OCI-LY3 (cell line): Measurements from ENCODE around the gene HS6ST1.

Experiments used
- H2AFZ ChIP-seq: fragments of 200-600, 300-600 bp; shearing (Covaris generic); 2 replicates; pipeline ENCODE4 v1.6.0; 2014; ENCODE audit warnings: antibody characterized with exemption, low read depth, low read length
- H3K27ac ChIP-seq: fragments of 200-600, 300-600 bp; sonication (generic); 2 replicates; pipeline ENCODE4 v1.5.1; 2014; ENCODE audit warnings: mild to moderate bottlenecking, low read length, moderate library complexity, mixed read lengths
- H3K27me3 ChIP-seq: fragments of 200-600, 300-600 bp; sonication (generic); 2 replicates; pipeline ENCODE4 v1.6.1; 2014; ENCODE audit warnings: low read depth, low read length, mixed read lengths
- H3K36me3 ChIP-seq: fragments of 200-600, 300-600 bp; sonication (generic); replicated peaks from 2 replicates; pipeline ENCODE3; 2014; ENCODE audit warnings: low read depth, low read length, mixed read lengths
- H3K4me1 ChIP-seq: fragments of 300-600, 200-600 bp; sonication (generic); 2 replicates; pipeline ENCODE4 v1.6.1; 2014; ENCODE audit warnings: low read length, mixed read lengths
- H3K4me2 ChIP-seq: fragments of 200-600, 300-600 bp; sonication (generic); 2 replicates; pipeline ENCODE4 v1.6.1; 2014; ENCODE audit warnings: low read length, mixed read lengths
- H3K4me3 ChIP-seq: fragments of 300-600, 200-600 bp; sonication (generic); 2 replicates; pipeline ENCODE4 v1.5.1; 2014; ENCODE audit warnings: antibody characterized with exemption, mild to moderate bottlenecking, low read length, moderate library complexity
- H3K79me2 ChIP-seq: fragments of 300-600, 200-600 bp; shearing (Covaris generic); 2 replicates; pipeline ENCODE4 v1.6.1; 2014; ENCODE audit warnings: mild to moderate bottlenecking, low read length, mixed read lengths
- H3K9ac ChIP-seq: fragments of 300-600, 200-600 bp; shearing (Covaris generic); 2 replicates; pipeline ENCODE4 v1.6.0; 2014; ENCODE audit warnings: mild to moderate bottlenecking, low read length, moderate library complexity
- H3K9me3 ChIP-seq: fragments of 200-600, 300-600 bp; shearing (Covaris generic); 2 replicates; pipeline ENCODE4 v1.6.1; 2014; ENCODE audit warnings: low read length, mixed read lengths; ENCODE audit not compliant: insufficient read depth
- H4K20me1 ChIP-seq: fragments of 200-600, 300-600 bp; sonication (generic); 2 replicates; pipeline ENCODE4 v1.6.1; 2016; ENCODE audit warnings: low read length, mixed read lengths; ENCODE audit not compliant: insufficient read depth
- EZH2phosphoT487 ChIP-seq: fragments of 200-600 bp; shearing (Covaris generic); IDR thresholded peaks from 2 replicates; pipeline ENCODE4 v1.6.1; 2018; ENCODE audit warnings: antibody characterized with exemption, mixed run types, low read depth
- TF ChIP-seq, protein P1 (sequence below): fragments of 200-600, 300-600 bp; sonication (generic); IDR thresholded peaks from 2 replicates; pipeline ENCODE4 v1.5.1; 2014; ENCODE audit warnings: antibody characterized with exemption, low read length, low read depth

Gene HS6ST1

DNA sequence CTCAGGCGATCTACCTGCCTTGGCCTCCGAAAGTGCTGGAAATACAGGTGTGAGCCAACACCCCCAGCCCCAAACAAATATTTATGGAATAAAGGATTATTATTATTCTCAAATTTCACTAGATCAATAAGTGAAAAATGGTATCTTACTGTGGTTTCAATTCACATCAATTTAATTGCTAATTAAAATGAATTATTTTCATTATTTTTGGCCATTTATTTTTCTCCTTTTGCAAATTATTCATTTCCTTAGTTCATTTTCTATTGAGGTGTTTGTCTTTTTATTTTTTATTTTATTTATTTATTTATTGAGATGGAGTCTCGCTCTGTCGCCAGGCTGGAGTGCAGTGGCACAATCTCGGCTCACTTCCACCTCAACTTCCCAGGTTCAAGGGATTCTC lies 11.9 kb upstream of the HS6ST1 start:
- Histone ChIP-seq H3K4me1 (no peaks in the 10 kb centered on the region), H3K27me3 (no peaks in the 10 kb centered on the region), H2AFZ (no peak overlapping the region), H3K27ac (no peak overlapping the region), H3K4me2 (no peak overlapping the region), H3K79me2 (no peaks in the 10 kb centered on the region), H4K20me1 (no peaks in the 10 kb centered on the region), H3K36me3 (no peaks in the 10 kb centered on the region), H3K9ac (no peak overlapping the region), H3K9me3 (peaks cover 13% of the 10 kb centered on the region), H3K4me3 (no peak overlapping the region)
- TF ChIP-seq, protein P1, sequence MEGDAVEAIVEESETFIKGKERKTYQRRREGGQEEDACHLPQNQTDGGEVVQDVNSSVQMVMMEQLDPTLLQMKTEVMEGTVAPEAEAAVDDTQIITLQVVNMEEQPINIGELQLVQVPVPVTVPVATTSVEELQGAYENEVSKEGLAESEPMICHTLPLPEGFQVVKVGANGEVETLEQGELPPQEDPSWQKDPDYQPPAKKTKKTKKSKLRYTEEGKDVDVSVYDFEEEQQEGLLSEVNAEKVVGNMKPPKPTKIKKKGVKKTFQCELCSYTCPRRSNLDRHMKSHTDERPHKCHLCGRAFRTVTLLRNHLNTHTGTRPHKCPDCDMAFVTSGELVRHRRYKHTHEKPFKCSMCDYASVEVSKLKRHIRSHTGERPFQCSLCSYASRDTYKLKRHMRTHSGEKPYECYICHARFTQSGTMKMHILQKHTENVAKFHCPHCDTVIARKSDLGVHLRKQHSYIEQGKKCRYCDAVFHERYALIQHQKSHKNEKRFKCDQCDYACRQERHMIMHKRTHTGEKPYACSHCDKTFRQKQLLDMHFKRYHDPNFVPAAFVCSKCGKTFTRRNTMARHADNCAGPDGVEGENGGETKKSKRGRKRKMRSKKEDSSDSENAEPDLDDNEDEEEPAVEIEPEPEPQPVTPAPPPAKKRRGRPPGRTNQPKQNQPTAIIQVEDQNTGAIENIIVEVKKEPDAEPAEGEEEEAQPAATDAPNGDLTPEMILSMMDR: no peak
- TF ChIP-seq EZH2phosphoT487: no peak

DNA sequence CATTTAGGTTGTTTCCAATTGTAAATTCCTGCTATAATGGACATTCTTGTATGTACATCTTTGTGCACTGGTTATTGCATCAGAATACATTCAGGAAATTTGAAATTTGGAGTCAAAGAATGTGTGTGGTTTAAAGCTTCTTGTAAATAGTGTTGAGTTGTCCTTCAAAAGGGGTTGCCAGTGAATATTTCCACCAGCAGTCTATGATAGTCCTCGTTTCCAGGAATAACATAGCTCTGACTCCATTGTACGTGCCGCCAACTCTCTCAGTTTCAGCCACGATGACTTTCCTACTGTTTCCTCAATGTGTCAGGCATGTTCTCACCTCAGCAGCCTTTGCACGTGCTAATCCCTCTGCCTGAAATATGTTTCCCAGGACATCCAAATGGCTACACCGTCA lies 10.9 kb upstream of the HS6ST1 start:
- H3K9me3 ChIP-seq: peaks cover 13% of the 10 kb centered on the region
- no peaks in the 10 kb centered on the region for H3K4me1 ChIP-seq
- no peak overlapping the region for H3K27ac ChIP-seq
- H3K9ac ChIP-seq: no peak overlapping the region
- no peak for TF ChIP-seq EZH2phosphoT487
- no peaks in the 10 kb centered on the region for H3K79me2 ChIP-seq
- no peaks in the 10 kb centered on the region for H4K20me1 ChIP-seq
- H2AFZ ChIP-seq: no peak overlapping the region
- no peak overlapping the region for H3K4me2 ChIP-seq
- H3K36me3 ChIP-seq: no peaks in the 10 kb centered on the region
- H3K27me3 ChIP-seq: no peaks in the 10 kb centered on the region
- H3K4me3 ChIP-seq: no peak overlapping the region

DNA sequence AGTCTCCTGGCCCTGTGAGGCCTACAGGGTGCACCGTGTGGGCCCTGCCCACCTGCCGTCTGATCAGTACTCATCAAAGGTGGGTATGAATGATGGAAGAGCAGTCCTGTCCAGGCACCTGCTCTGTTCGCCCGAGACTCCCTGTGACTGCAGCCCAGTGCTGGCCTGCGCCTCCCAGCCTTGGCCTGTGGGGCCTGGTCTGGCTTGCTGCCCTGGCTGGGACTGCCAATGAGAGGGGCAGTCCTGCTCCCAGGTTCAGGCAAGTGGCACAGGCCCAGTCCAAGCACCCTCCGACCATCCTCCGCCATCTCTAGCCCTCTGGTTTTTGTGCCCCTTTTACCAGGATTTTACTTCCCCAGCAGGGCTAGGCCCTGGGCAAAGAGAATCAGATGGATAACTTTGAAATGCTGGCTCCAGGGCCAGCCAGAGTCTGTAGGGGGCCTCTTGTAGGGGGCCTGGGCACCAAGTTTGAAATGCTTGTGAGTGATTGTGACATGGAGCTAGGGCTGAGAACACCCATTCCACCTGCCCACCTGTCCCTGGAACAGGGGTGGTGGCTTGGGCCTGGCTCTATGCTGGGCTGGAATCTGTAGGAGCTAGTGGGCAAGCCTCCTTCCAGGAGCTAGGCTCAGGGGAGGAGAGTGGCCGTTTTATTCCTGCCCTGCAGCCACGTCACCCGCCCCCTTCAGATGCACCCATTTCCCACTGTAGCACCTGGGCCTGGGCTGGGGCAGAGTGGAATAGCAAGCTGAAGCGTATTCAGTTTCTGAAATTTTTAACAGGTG lies 8.7 kb upstream of the HS6ST1 start:
- H3K9ac ChIP-seq: no peak overlapping the region
- no peaks in the 10 kb centered on the region for H3K79me2 ChIP-seq
- H3K9me3 ChIP-seq: peaks cover 12% of the 10 kb centered on the region
- H3K4me1 ChIP-seq: no peaks in the 10 kb centered on the region
- H3K4me3 ChIP-seq: no peak overlapping the region
- no peak overlapping the region for H3K27ac ChIP-seq
- H3K27me3 ChIP-seq: no peaks in the 10 kb centered on the region
- no peak overlapping the region for H3K4me2 ChIP-seq
- no peaks in the 10 kb centered on the region for H4K20me1 ChIP-seq
- TF ChIP-seq, protein P1: no peak
- TF ChIP-seq EZH2phosphoT487: no peak
- H2AFZ ChIP-seq: no peak overlapping the region
- H3K36me3 ChIP-seq: no peaks in the 10 kb centered on the region

DNA sequence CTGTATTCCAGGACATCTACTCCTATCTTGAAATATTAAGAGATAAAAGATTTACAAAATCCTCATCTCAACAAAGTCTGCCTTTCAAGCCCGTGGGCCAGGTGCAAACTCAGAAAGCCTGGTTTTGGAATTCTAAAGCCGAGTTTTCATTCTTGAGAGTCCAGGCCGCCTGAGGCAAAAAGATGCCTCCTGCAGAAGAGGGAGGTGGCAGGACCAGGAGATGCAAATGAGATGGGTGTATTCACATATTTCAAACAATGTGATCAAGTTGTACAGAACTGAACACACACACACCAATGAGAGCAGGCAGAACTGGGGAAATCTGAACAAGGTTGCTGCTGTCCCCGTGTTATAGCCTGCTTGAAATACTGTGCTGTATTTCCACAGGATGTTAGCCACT lies 7.7 kb upstream of the HS6ST1 start:
- Histone ChIP-seq H3K9me3 (peaks cover 2% of the 10 kb centered on the region), H3K27ac (no peak overlapping the region), H3K4me2 (no peak overlapping the region), H2AFZ (no peak overlapping the region), H3K27me3 (no peaks in the 10 kb centered on the region), H3K79me2 (no peaks in the 10 kb centered on the region), H3K4me1 (0 out of 2 replicates have a peak, but pooled peaks cover 3% of the 10 kb centered on the region), H3K9ac (no peak overlapping the region), H3K36me3 (no peaks in the 10 kb centered on the region), H4K20me1 (peaks cover 2% of the 10 kb centered on the region; the same call in 1 of the 2 replicates), H3K4me3 (no peak overlapping the region)
- TF ChIP-seq EZH2phosphoT487: no peak
- TF ChIP-seq, protein P1: no peak
